HG03103 (cell line): ENCODE results near the gene JMJD8.
A peak's percentile ranks its signal among the peaks of the same experiment; 100 is the strongest.

ENCODE experiments used
- ATAC-seq: cut with Tn5 transposase; IDR thresholded peaks from one replicate; pipeline ENCODE4 v1.9.1; 2021; ENCODE audit warnings: low read depth; ENCODE audit not compliant: unreplicated experiment

The JMJD8 gene

GRCh38 chr16:645852-646678 lies 38.1 kb downstream of the JMJD8 start:
- no peak for ATAC-seq

DNA sequence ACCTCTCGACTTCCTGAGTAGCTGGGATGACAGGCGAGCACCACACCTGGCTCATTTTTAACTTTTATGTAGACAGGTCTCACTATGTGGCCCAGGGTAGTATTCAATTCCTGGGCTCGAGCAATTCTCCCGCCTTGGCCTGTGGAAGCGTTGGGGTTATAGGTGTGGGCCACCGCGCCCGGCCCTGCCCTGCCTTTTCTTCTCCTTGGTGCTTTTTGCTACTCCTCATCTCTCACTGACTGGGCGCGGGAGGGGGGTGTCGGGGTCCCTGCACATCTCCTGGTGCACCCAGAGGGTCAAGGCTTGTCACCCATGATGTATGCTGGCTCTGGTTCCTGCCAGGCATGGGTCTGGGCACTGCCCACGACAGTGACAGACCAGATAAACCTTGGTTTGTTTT lies 39.6 kb downstream of the JMJD8 start:
- no peak for ATAC-seq

GRCh38 chr16:643050-643368 lies 41.1 kb downstream of the JMJD8 start:
- no peak for ATAC-seq

DNA sequence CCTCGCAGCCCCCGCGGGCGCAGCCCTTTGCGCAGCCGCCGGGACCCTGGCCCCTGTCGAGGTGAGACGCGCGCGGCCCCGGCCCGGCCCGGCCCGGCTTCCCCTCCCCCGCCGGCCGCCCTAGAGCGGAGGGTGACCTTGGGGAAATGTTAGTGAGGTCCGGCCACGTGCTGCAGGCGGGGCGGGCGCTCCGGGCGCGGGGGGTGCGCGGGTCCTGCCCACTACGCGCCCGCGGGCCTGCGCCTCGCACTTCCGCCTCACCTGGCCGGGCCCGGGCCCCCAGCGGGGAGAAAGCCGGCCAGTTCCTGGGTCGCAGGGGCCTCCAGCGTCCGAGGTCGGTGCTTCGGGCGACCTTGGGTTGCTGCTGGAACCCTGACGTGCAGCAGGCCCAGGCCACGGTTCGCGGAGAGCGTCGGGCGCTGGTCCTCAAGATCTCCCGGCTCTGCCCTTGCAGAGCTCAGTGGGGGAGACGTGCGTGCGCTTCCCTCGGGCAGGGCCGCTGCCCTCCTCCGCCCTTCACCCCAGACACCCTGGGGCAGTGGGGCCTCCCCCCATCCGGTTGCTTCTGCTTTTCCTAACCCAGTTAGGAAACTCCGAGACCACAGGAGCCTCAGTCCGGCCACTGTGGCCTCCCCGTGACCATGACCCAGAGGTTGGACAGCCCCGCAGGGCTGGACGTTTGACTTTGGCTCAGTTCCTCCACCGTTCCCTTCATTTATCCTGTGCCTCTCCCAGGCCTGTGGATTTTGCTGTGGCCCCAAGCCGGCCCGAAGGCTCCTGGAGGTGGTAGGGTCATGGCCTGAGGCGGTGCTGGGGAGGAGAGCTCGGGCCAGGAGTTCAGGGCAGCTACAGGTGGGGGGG lies 41.7 kb downstream of the JMJD8 start:
- ATAC-seq: no peak

DNA sequence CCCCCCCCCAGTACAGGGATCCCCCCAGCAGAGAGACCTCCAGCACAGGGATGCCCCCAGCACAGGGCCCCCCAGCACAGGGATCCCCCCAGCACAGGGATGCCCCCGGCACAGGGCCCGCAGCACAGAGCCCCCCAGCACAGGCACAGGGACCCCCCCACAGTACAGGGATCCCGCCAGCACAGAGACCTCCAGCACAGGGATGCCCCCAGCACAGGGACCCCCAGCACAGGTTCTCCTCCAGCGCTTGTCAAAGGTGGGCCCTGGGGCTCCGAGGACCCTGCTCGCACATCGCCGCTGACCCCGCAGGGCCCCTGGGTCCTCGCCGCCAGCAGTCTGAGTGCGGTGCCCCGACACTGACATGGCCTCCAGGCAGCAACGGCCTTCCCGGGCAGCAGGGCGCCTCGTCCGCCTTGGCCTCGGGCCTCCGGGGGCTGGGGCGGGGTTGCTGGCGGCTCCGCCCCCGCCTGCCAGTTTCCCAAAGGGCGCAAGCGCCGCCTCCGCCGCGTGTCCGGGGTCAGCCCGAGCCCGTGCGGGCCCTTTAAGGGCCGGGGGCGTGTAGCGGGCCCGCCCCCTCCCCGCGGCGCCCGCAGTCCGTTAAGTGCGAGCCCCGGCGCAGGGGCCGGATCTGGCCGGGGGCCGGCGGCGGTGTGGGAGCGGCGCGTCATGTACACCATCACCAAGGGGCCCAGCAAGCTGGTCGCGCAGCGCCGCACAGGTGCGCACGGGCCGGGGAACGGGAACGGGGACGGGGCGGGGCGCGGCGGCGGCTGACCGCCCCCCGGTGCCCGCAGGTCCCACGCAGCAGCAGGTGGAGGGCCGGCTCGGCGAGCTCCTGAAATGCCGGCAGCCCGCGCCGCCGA lies 42.6 kb downstream of the JMJD8 start, which contains the start of gene MCRIP2:
MCRIP2 (plus strand) TSS at position 503 of the 863 bp plus-strand sequence; CDS start at position 667, 164 bp downstream.
- ATAC-seq: no peak

GRCh38 chr16:640614-641013 lies 43.5 kb downstream of the JMJD8 start:
- no peak for ATAC-seq

DNA sequence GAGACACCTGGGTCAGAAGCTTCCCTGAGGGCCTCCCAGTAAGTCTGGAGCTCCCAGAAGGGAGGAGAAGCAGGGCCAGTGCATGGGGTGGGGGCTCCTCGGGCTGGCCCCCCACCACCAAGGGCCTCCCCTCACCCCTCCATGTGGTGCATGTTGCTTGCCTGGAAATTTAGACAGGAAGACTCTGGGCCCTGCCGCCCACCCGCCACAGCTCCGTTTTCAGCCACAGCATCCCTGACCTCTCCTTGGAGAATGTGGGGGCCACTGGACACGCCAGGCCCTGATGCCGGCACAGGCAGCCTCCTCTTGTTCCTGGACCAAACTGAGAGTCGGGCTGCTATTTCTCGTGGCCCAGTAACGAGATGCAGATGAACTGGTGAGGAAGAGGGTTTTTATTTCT lies 45.3 kb downstream of the JMJD8 start:
- no peak for ATAC-seq

DNA sequence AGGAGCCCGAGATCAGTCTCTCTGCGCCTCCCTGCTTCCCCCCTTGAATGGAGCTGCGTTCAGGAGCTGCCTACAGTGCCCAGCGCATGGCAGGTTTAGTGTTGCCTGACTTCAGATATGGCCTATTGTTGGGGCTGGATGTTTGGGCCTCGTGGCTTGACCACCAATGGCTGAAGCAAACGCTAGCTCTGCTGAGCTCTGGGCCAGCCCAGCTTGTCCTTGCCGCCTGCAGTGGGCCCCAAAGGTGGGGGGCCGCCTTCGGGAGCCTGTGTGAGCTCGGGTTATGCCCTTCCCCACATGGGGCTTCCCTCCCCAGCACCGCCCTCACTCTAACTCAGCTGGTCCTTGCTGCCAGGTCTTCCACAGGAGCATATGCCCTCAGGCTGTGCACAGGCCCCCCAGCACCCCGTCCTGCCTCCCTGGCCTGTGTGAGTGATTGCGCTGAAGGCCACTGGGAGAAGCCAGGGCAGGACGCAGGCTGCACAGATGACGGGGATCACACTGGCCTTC lies 46.0 kb downstream of the JMJD8 start:
- no peak for ATAC-seq

DNA sequence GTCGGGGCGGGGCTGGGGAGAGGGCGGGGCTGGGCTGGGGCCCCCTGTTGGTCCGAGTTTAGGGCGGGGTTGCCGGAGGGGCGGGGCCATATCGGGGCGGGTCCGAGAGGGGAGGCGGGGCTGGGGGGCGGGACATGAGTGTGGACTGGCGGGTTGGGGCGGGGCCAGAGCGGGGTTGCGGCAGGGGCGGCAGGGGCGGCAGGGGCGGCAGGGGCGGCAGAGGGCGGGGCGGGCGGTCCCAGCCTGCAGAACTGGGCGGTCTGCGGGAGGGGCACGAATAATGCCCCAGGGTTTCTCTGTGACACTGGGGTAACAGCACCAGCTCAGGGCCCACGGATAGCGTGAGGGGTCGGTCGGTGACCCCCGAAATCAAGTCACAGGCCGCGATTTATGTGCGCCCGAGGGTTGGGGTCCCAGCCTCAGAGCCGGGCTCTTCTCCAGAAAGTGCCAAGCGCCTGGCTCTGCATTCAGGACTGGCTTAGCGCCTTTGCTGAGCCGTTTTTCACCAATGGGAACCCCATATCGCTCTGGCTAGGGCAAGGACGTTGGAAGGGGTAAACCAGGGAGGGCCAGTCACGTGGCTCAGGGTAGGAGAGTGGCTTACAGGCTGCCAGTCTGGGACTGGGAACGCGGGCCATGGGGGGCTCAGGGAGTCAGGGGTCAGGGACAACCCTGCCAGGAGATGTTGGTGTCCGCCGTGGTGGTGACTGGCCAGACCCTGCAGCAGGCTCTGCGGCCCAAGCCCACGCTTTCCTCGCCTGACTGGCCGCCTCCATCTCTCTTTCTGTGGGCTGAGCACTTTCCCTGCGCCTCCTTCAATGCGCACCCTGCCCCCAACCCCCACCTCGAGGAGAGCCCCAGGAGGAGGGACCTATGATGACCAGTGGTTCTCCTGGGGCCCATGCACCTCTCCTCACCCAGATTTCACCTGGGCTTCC lies 46.8 kb downstream of the JMJD8 start:
- no peak for ATAC-seq

- ATAC-seq: peak; percentile 42
Observed at GRCh38 chr16:636206-637080, 47.7 kb downstream of the JMJD8 start, which contains the start of gene METTL26. Gene METTL26, minus strand, starts transcription at chr16:636305. Its CDS starts 15 bp downstream, at chr16:636290.

- ATAC-seq: no peak
Observed at GRCh38 chr16:635573-636205, 48.4 kb downstream of the JMJD8 start.

- ATAC-seq: no peak
Observed at GRCh38 chr16:634996-635395, 49.1 kb downstream of the JMJD8 start.

DNA sequence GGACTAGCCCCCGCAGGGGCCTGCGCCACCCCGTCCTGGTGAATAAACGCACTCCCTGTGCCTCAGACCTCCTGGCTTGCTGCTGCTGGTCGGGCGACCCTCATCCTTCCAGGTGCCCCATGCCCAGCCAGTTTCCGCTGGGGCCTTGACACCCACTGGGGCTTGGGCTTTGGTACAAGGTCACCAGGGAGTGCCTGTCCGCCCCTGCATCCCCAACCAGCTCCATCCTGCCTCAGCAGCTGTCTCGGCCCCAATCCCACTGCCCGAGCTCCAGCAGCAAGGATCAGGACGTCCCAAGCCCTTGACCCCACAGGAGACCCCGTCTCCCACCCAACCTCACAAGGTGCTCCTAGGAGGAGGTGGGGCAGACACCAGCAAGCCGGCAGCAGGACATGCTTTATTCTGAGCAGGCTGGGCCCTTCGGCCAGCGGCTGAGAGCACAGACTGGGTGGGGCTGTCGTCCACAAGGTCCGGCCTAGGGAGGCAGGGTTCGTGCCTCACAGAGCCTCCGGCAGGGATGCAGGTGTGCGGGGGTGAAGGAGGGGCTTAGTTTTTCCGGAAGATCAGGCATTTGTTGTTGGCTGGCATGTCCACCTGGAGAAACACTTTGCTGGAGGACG lies 50.0 kb downstream of the JMJD8 start:
- no peak for ATAC-seq

GRCh38 chr16:633336-634050 lies 50.6 kb downstream of the JMJD8 start:
- ATAC-seq: no peak

DNA sequence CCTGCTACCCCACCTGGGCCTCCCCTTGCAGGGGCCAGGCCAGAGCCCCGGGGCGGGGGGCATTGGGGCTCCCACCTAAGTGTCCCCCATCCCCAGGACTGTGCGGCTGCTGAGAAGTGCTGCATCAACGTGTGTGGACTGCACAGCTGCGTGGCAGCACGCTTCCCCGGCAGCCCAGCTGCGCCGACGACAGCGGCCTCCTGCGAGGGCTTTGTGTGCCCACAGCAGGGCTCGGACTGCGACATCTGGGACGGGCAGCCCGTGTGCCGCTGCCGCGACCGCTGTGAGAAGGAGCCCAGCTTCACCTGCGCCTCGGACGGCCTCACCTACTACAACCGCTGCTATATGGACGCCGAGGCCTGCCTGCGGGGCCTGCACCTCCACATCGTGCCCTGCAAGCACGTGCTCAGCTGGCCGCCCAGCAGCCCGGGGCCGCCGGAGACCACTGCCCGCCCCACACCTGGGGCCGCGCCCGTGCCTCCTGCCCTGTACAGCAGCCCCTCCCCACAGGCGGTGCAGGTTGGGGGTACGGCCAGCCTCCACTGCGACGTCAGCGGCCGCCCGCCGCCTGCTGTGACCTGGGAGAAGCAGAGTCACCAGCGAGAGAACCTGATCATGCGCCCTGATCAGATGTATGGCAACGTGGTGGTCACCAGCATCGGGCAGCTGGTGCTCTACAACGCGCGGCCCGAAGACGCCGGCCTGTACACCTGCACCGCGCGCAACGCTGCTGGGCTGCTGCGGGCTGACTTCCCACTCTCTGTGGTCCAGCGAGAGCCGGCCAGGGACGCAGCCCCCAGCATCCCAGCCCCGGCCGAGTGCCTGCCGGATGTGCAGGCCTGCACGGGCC lies 51.4 kb downstream of the JMJD8 start:
- ATAC-seq: no peak

DNA sequence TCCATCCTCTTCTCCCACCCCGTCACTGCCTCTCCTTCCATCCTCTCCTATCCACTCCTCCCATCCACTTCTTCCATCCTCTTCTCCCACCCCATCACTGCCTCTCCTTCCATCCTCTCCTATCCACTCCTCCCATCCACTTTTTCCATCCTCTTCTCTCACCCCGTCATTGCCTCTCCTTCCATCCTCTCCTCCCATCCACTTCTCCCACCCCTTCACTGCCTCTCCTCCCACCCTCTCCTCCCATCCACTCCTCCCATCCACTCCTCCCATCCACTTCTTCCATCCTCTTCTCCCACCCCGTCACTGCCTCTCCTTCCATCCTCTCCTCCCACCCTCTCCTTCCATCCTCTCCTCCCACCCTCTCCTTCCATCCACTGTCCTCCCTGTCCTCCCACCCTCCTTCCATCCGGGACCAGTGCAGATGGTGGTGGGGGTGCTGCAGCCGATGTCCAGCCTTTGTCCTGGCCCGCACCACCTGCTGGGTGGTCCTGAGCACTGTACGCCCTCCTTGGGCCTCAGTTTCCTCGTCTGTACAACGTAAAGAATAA lies 52.3 kb downstream of the JMJD8 start:
- no peak for ATAC-seq
